Astrocyte (in vitro differentiated cells and primary cell): Measurements from ENCODE around the gene SCRN1. TPM values are rescaled to one million over a fixed set of nuclear protein-coding genes. Genes with fewer than 3 reads are reported as not detected.

ENCODE experiments used
- DNase-seq: peaks from one replicate; pipeline ENCODE4 v3.0.0-alpha.2; 2010; ENCODE audit warnings: low read depth
- FAIRE-seq: peaks from 2 replicates; lab custom pipeline; 2011; peaks lifted over from hg19 to GRCh38; lab: Jason Lieb, UNC
- H2AFZ ChIP-seq: 2 replicates; pipeline ENCODE4 v1.6.0; 2012; ENCODE audit warnings: low read depth, low read length, inconsistent platforms
- H3K27ac ChIP-seq: 2 replicates; pipeline ENCODE4 v1.5.1; 2011; ENCODE audit warnings: low read depth, low read length, inconsistent platforms
- H3K27me3 ChIP-seq: 2 replicates; pipeline ENCODE4 v1.6.0; 2011; ENCODE audit warnings: low read length, inconsistent platforms; ENCODE audit not compliant: insufficient read depth
- H3K36me3 ChIP-seq: 2 replicates; pipeline ENCODE4 v1.5.1; 2011; ENCODE audit warnings: low read length, inconsistent platforms; ENCODE audit not compliant: insufficient read depth
- H3K4me1 ChIP-seq: 2 replicates; pipeline ENCODE4 v1.5.1; 2011; ENCODE audit warnings: low read length, inconsistent platforms; ENCODE audit not compliant: insufficient read depth
- H3K4me2 ChIP-seq: 2 replicates; pipeline ENCODE4 v1.6.0; 2012; ENCODE audit warnings: low read length, inconsistent platforms
- H3K4me3 ChIP-seq: 2 replicates; pipeline ENCODE4 v1.5.1; 2011; ENCODE audit warnings: low read depth, mild to moderate bottlenecking, low read length, inconsistent platforms; ENCODE audit not compliant: insufficient read depth
- H3K79me2 ChIP-seq: 2 replicates; pipeline ENCODE4 v1.6.0; 2012; ENCODE audit warnings: mild to moderate bottlenecking, low read length, inconsistent platforms; ENCODE audit not compliant: insufficient read depth
- H3K9ac ChIP-seq: 2 replicates; pipeline ENCODE4 v1.6.0; 2012; ENCODE audit warnings: mild to moderate bottlenecking, low read length, inconsistent platforms
- H3K9me3 ChIP-seq: 2 replicates; pipeline ENCODE4 v1.5.1; 2012; ENCODE audit warnings: low read depth, mild to moderate bottlenecking, low read length, inconsistent platforms; ENCODE audit not compliant: insufficient read depth
- H4K20me1 ChIP-seq: 2 replicates; pipeline ENCODE4 v1.6.0; 2012; ENCODE audit warnings: low read length, inconsistent platforms; ENCODE audit not compliant: insufficient read depth
- H3K27ac Mint-ChIP-seq: one replicate; pipeline ENCODE4 v1.8.0; 2021; ENCODE audit warnings: mild to moderate bottlenecking, mixed read lengths; ENCODE audit not compliant: unreplicated experiment
- H3K27me3 Mint-ChIP-seq: one replicate; pipeline ENCODE4 v1.8.0; 2021; ENCODE audit warnings: low read depth, mixed read lengths; ENCODE audit not compliant: unreplicated experiment
- H3K36me3 Mint-ChIP-seq: one replicate; pipeline ENCODE4 v1.8.0; 2021; ENCODE audit warnings: low read depth, mixed read lengths; ENCODE audit not compliant: unreplicated experiment
- H3K4me1 Mint-ChIP-seq: one replicate; pipeline ENCODE4 v1.8.0; 2021; ENCODE audit warnings: low read depth, mixed read lengths; ENCODE audit not compliant: unreplicated experiment
- H3K4me3 Mint-ChIP-seq: one replicate; pipeline ENCODE4 v1.8.0; 2021; ENCODE audit warnings: mild to moderate bottlenecking, moderate library complexity, mixed read lengths; ENCODE audit not compliant: unreplicated experiment
- H3K9me3 Mint-ChIP-seq: one replicate; pipeline ENCODE4 v1.8.0; 2021; ENCODE audit warnings: mild to moderate bottlenecking, mixed read lengths; ENCODE audit not compliant: unreplicated experiment
- EZH2 ChIP-seq: IDR thresholded peaks from 2 replicates; pipeline ENCODE4 v1.6.1; 2012; ENCODE audit warnings: mild to moderate bottlenecking, low read length, inconsistent platforms; ENCODE audit not compliant: insufficient read depth
- total RNA-seq: library from RNA; stranded (reverse); gene quantifications from 2 replicates; pipeline ENCODE4 v1.2.1, GENCODE V29; 2021
- TF ChIP-seq, protein P1 (sequence below): IDR thresholded peaks from 2 replicates; pipeline ENCODE4 v1.5.1; 2011; ENCODE audit warnings: low read depth, mild to moderate bottlenecking, inconsistent platforms, low read length, moderate library complexity; ENCODE audit not compliant: insufficient read depth

Gene SCRN1
- total RNA-seq, 1 donor from 2014 or later: 116 TPM

DNA sequence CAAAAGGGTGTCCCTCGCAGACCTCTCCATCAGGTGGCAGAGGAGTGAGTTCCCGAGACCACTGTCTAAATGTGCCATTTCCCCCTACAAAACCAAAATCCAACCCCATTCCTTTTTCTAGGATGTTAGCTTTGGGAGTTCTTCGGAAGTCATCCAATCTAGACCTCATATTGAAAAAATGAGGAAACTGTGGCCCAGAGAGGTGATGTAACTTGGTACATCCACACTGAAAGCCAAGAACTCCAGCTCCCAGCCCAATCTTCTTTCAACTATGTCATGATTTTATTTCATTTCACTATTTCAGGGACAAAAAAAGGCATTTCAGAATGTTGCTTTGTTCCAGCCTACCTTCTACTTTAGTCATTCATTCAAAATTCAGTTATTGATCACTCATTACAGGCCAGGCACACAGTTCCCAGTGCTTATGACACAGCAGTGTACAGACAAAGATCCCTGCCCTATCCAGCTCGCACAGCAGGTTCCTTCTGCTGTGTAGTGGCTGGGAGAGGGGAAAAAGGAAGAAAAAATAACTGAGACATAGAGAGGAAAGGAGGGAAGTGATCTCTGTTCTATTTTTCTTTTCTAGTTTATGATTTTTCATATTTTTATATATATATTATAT is 35.8 kb downstream of the SCRN1 start:
- H3K4me3 ChIP-seq: no peak overlapping the region
- H3K79me2 ChIP-seq: peaks cover 26% of the 10 kb centered on the region
- Mint-ChIP-seq H3K27me3 (no peaks in the 10 kb centered on the region), H3K4me3 (no peak overlapping the region), H3K27ac (no peak overlapping the region), H3K36me3 (peaks cover 29% of the 10 kb centered on the region), H3K4me1 (peaks cover 17% of the 10 kb centered on the region), H3K9me3 (no peaks in the 10 kb centered on the region)
- DNase-seq: no peak
- H3K27ac ChIP-seq: no peak overlapping the region
- H3K9ac ChIP-seq: no peak overlapping the region
- H3K27me3 ChIP-seq: no peaks in the 10 kb centered on the region
- H3K9me3 ChIP-seq: no peaks in the 10 kb centered on the region
- H3K4me2 ChIP-seq: no peak overlapping the region
- TF ChIP-seq EZH2: no peak
- TF ChIP-seq, protein P1, sequence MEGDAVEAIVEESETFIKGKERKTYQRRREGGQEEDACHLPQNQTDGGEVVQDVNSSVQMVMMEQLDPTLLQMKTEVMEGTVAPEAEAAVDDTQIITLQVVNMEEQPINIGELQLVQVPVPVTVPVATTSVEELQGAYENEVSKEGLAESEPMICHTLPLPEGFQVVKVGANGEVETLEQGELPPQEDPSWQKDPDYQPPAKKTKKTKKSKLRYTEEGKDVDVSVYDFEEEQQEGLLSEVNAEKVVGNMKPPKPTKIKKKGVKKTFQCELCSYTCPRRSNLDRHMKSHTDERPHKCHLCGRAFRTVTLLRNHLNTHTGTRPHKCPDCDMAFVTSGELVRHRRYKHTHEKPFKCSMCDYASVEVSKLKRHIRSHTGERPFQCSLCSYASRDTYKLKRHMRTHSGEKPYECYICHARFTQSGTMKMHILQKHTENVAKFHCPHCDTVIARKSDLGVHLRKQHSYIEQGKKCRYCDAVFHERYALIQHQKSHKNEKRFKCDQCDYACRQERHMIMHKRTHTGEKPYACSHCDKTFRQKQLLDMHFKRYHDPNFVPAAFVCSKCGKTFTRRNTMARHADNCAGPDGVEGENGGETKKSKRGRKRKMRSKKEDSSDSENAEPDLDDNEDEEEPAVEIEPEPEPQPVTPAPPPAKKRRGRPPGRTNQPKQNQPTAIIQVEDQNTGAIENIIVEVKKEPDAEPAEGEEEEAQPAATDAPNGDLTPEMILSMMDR: no peak
- H3K4me1 ChIP-seq: no peaks in the 10 kb centered on the region
- H3K36me3 ChIP-seq: peaks cover 26% of the 10 kb centered on the region
- peaks cover 36% of the 10 kb centered on the region for H4K20me1 ChIP-seq
- H2AFZ ChIP-seq: no peak overlapping the region
- no peak for FAIRE-seq

DNA sequence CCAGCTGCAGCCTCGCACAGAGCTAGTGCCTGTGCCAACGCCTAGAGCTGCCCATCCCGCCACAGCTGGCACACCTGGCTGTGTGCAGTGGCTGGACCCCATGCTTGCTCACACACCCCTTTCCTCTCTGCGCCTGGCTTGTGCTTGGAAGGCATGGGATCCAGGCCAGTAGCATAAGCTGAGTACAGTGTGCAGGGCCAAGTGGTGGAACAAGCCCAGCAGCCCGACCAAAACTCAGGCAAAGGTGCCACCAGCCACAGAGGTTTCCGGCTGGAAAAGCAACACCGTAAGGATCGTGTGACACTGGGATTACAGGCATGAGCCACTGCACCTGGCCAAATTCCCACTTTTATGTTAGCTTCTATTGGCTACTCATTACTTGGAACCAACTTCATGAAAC is 38.4 kb downstream of the SCRN1 start:
- peaks cover 9% of the 10 kb centered on the region for H3K79me2 ChIP-seq
- Mint-ChIP-seq H3K4me3 (no peak overlapping the region), H3K9me3 (no peaks in the 10 kb centered on the region), H3K27me3 (no peaks in the 10 kb centered on the region), H3K4me1 (peaks cover 4% of the 10 kb centered on the region), H3K36me3 (peaks cover 33% of the 10 kb centered on the region), H3K27ac (no peak overlapping the region)
- H3K9me3 ChIP-seq: no peaks in the 10 kb centered on the region
- H3K4me1 ChIP-seq: no peaks in the 10 kb centered on the region
- H3K27me3 ChIP-seq: no peaks in the 10 kb centered on the region
- peaks cover 38% of the 10 kb centered on the region for H3K36me3 ChIP-seq
- TF ChIP-seq EZH2: no peak
- TF ChIP-seq, protein P1: no peak
- H3K4me2 ChIP-seq: no peak overlapping the region
- H3K9ac ChIP-seq: no peak overlapping the region
- no peak overlapping the region for H3K27ac ChIP-seq
- no peak for DNase-seq
- H2AFZ ChIP-seq: no peak overlapping the region
- H3K4me3 ChIP-seq: no peak overlapping the region
- peaks cover 35% of the 10 kb centered on the region for H4K20me1 ChIP-seq
- FAIRE-seq: no peak

- no peak overlapping the region for H3K4me2 ChIP-seq
- Mint-ChIP-seq H3K27me3 (no peaks in the 10 kb centered on the region), H3K9me3 (no peaks in the 10 kb centered on the region), H3K4me3 (no peak overlapping the region), H3K27ac (no peak overlapping the region), H3K36me3 (peaks cover 31% of the 10 kb centered on the region), H3K4me1 (no peaks in the 10 kb centered on the region)
- no peak overlapping the region for H3K4me3 ChIP-seq
- H3K9me3 ChIP-seq: no peaks in the 10 kb centered on the region
- DNase-seq (no peak), FAIRE-seq (no peak)
- H3K36me3 ChIP-seq: peaks cover 41% of the 10 kb centered on the region
- no peaks in the 10 kb centered on the region for H3K27me3 ChIP-seq
- TF ChIP-seq EZH2: no peak
- TF ChIP-seq, protein P1: no peak
- H3K79me2 ChIP-seq: peaks cover 3% of the 10 kb centered on the region
- H2AFZ ChIP-seq: no peak overlapping the region
- H3K27ac ChIP-seq: no peak overlapping the region
- H4K20me1 ChIP-seq: peaks cover 28% of the 10 kb centered on the region
- no peak overlapping the region for H3K9ac ChIP-seq
- H3K4me1 ChIP-seq: no peaks in the 10 kb centered on the region
These were observed 39.1 kb downstream of the SCRN1 start for GRCh38 chr7:29950480-29950879.
